CD4-positive, alpha-beta T cell treated with Interleukin-4 for 1 hour (primary cell): ENCODE results near the gene NGFR.
"Not testable (repeated sequence)": the region's sequence is repeated elsewhere in the genome, so short reads cannot be mapped to it uniquely, and the experiment has no call there.

Experiments used
- DNase-seq, 2 donors: peaks; one replicate each; pipeline ENCODE4 v3.0.0-alpha.2; 2020 to 2022

NGFR gene

GRCh38 chr17:49547566-49547965 lies 52.5 kb downstream of the NGFR start:
- DNase-seq: no peak

DNA sequence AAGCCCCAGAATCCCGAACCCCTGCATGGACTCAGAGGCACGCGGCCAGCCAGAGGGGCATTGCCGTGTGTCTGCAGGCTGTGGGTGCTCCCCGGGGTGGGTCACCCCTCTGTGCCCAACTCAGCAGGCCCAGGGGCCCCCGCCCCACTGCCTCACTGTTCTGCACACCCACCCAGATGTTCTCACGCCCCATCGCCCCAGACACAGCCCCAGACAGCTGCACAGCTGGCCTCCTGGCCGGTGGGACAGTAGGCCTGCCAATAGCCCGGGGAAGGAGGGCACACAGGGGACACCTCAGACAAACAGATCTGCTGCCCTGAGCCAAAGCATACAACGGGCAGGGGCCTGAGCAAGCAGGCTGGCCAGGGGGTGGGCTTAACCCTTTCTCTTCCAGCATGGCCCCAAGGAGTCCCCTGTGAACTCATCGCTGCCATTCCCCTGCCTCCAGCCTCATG lies 53.0 kb downstream of the NGFR start:
- DNase-seq: no peak

- no peak for DNase-seq
These were observed 53.6 kb downstream of the NGFR start for GRCh38 chr17:49548506-49549310.

DNA sequence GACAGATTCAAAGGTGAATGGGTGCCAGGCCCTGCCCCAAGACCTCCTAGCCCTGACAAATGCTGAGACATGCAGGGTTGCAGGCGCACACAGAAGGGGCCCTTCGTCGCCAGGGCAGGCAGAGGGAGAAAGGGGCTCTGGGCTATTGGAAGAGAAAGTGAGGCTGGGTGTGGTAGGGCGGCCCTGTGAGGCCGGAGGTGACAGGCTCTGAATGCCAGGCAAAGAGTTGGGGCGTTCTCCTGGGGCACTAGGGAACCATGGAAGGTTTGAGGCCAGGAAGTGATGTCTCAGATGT lies 54.2 kb downstream of the NGFR start:
- no peak for DNase-seq

DNA sequence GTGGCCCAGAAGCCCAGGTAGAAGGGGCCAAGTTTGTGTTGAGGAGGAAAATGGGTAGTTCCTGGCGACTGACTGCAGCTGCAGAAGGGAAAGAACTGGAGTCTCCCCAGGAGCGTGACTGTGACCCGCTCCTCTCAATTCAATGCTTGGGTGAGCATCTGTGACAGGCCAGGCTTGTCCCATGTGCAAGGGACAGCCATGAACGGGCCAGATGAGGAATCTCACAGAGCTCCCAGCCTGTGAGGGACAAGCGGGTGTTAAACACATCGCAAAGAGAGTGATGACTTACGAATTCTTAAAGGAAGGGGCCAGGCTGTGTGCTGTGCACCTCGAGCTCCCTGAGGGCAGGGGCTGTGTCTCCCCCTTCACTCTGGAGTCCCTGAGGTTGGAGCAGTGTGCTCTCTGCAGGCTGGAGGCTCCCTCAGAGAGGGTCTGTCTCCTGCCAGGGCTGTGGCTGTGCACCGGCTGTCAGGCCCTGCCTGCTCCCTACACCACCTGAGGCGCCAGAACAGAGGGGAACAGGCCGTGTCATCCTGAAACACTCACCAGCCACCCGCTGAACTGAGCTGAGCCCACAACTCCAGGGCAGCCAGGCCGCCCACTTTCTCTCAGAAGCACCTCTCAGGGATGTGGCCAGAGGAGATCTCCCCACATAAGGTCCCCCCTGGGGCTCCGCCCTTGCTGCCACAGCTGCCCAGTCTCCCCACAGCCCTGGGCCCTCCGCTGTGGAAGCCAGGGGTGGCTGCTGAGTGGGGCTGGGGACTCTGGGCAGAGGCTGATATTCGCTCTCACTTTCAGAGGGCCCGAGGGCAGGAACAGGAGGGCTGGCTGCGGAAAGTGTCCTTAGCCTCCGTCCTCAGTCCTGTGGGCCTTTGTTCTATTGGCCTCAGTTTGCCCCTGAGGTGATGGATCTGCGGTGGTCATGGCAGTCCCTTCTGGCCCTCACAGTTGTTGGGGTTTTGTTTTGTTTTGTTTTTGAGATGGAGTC lies 54.9 kb downstream of the NGFR start:
- DNase-seq: no peak

DNA sequence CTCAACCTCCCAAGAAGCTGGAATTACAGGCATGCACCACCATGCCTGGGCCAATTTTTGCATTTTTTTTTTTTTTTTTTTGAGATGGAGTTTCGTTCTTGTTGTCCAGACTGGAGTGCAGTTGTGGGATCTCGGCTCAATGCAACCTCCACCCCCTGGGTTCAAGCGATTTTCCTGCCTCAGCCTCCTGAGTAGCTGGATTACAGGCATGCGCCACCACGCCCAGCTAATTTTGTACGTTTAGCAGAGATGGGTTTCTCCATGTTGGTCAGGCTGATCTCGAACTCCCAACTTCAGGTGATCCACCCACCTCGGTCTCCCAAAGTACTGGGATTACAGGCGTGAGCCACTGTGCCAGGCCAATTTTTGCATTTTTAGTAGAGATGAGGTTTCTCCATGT lies 55.7 kb downstream of the NGFR start:
- not testable (repeated sequence) for DNase-seq

DNA sequence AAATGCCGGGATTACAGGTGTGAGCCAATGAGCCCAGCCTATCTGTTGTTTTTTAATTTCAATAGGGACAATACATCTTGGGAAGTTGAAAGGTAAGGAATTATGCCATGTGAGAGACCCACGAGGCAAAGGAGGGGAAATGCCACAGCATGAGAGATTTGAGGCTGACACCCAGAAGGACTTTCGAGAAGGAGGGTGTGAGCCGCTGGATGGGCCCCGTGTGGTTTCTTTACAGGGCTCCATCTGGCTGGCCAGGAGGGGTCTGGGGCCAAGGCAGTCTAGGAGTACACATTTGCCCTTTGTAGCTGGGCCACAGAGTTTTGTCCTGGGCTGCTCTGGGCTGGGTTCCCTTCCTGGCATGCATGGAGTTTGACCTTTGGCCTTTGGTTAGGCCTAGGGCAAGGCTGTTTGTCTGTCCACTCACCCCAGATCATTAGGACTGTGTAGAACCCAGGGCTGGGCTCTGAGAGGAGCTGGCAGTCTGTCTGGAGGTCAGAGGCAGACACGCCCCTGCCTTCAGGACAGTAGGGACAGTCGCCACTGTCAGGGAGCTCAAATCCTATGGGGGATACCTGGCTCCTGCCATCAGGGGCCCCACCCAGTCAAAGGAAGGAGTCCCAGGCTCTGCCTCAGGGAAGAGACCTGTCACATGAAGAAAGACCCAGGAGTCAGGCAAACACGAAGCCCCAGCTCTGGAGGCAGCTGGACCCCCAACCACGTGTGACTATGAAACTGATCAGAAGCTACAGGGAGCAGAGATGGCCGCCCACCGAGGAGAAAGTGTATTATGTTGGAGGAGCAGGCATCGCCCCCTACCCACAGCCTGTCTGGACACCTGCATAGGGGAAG lies 56.4 kb downstream of the NGFR start:
- no peak for DNase-seq

DNA sequence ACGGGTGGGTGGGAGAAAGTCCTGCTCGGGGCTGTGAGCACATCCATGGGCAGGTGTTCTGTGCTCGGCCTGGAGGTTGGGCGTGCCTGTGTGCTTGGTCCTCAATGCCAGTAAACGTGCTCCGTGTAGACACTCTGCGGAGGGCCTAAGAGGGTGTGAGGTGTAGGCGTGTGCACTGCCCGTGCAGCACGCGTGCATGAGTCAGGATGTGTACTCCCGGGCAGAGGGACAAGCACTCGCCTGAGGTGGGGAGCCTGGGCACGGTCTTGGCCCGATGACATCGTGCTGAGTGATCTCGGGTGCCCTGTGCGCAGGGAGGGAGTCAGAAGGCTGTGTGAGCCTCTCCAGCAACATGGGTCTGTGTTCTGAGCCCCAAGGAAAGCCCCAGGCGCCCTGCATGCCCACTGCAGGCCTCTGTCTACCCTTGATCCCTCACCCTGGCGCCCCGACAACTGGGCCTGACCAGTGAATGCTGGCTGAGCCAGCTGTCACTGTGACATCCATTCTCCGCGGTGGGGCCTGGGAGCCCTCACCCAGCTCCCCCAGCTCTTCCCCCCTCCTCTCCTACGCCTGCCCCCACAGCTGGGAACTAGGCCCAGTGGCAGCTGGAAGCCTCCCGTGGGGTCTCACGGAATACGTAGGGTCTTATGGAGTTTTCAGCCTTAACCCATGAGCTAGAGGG lies 57.1 kb downstream of the NGFR start:
- no peak for DNase-seq

DNA sequence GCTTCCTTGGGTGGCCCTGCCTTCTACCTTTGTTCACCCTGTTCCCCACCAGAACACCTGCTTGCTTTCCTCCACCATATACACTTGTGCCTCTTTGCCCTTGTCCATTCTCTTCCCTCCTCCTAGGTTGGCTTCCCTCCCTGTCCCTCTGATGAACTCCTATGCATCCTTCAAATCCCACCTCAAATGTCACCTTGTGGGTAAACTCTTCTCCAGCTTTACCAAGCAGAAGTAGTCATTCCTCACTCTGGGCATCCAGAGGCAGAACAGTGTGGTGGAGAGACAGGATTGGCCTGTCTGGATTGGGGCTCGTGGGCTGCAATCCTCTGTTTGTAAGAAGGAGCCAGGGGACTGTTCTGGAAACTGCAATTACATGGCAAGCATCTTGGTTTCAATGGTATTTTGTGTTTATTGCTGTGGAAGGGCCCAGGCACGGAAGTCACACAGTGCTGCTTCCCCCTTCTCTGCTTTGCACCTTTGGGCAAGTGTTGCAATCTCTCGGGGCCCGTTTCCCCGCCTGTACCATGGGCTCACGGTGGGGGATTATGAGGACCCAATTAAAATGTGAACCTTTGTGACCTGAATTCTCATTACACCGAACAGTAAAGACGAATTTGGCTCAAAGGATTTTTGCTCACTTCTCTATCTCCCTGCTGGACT lies 58.7 kb downstream of the NGFR start:
- DNase-seq: no peak

DNA sequence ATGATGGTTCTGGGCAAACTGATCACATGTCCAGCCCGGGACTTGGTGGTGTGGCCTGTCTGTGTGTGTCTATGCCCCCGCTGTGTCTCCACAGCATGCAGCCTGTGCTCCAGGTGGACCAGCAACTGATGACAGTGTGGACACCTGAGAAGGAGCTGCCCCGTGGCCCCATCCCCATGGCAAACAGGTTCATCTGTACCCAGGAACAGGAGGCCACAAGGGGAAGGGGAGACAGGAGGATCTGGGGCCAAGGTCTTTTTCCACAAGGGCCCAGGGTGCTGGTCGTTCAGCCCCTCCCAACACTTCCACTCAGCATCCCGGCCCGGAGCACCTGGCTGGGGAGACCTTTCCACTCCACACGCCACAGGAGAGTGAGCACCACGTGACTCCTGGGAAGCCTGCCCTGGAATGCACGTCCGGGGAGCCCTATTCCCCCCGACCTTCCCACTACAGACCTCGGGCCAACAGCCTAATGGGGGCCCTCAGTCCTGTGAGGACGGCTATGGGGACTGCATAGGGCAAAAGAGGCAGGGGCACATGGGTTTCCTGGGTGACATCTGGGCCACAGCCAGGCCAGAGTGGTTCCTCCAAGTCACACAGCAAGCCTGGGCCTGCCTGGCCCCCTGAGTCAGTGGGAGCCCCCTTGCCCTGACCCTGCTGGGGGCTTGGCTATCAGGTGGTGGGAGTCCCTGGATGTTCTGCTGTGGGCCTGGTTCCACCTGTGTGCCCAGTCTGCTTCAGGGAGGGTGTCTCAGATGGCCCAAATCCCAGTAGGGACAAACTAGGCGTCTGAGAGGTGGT lies 59.8 kb downstream of the NGFR start:
- no peak for DNase-seq

DNA sequence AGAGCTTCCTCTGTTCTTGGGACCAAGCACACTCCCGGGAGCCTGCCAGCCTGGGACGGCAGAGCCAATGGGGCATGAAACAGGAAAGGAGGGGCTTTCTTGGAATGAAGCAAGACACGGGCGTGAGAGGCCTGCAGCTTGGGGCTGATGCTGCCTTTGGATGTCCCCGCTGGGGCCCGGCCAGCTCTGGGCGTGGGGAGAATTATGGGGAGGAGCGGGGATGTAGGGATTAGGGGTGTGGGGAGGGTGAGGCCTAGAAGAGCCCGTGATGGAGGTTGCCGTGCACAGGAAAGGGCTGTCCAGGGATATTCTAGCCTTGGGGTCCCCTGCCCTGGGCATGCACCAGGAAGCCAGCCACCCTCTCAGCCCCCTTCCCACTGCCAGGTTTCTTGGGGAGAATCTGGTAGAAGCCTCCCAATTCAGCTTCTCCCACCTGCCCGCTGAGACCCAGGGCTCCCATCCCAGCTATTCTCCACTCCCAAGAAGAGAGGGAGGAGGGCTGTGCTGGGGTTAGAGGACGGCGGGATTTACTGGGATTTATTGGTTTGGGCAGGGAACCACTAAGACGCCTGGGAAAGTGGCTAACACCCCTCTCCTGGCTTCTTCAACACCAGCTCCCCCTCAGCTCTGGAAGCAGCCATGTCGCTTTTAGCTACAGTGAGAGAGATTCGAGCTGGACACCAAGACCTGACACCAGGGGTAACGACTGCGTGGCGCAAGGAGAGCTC lies 60.6 kb downstream of the NGFR start:
- DNase-seq: no peak

- peak; percentile 81 to 82 for DNase-seq
These were observed 61.3 kb downstream of the NGFR start for GRCh38 chr17:49556223-49556943.

- DNase-seq: peak; percentile 40 to 52
These were observed 62.4 kb downstream of the NGFR start for GRCh38 chr17:49557312-49558024.
